GM12878 (cell line): Measurements from ENCODE around the gene PLPP1. TPM values are rescaled to one million over a fixed set of nuclear protein-coding genes. Genes with fewer than 3 reads are reported as not detected.

Experiments used
- ATAC-seq: fragments of 200-7000 bp; cut with Tn5 transposase; 3 replicates; pipeline ENCODE4 v1.9.1; 2020; ENCODE audit warnings: mild to moderate bottlenecking, moderate library complexity
- BruUV-seq: library from RNA; stranded (reverse); fragments of 400-500 nt; replicated peaks from 2 replicates; lab custom pipeline; 2021; lab: Mats Ljungman, UMichigan
- CTCF ChIA-PET: fragments of 300-600 bp; sonication (Branson Sonifier 250); formaldehyde crosslinking; extraction: SDS; loops from one replicate; lab custom pipeline; 2021; ENCODE audit warnings: inconsistent platforms; lab: Yijun Ruan, JAX
- POLR2A ChIA-PET: fragments of 350-600 bp; formaldehyde crosslinking; extraction: SDS; loops from one replicate; lab custom pipeline; 2021; ENCODE audit warnings: inconsistent platforms; lab: Charles Lee
- RAD21 ChIA-PET: fragments of 300-600 bp; sonication (Branson Sonifier 250); formaldehyde crosslinking; loops from one replicate; lab custom pipeline; 2023; ENCODE audit warnings: antibody characterized with exemption; ENCODE audit not compliant: unreplicated experiment; lab: Charles Lee
- SMC1A ChIA-PET: fragments of 300-600 bp; sonication (Branson Sonifier 250); formaldehyde crosslinking; loops from one replicate; lab custom pipeline; 2023; ENCODE audit not compliant: unreplicated experiment, uncharacterized antibody; lab: Charles Lee
- DNase-seq: peaks from one replicate; pipeline ENCODE4 v3.0.0-alpha.2; 2011; ENCODE audit warnings: low read depth, low spot score
- FAIRE-seq: peaks from 3 replicates; lab custom pipeline; 2011; peaks lifted over from hg19 to GRCh38; lab: Jason Lieb, UNC
- H2AFZ ChIP-seq: 2 replicates; pipeline ENCODE4 v1.6.0; 2011; ENCODE audit warnings: low read depth, low read length, control low read depth; ENCODE audit not compliant: control insufficient read depth
- H3K27ac ChIP-seq: 2 replicates; pipeline ENCODE4 v1.5.1; 2011; ENCODE audit warnings: control low read depth; ENCODE audit not compliant: control insufficient read depth, insufficient read depth
- H3K27me3 ChIP-seq, 2 experiments: replicated peaks in 1 of 2; 2 replicates each; pipeline versions ENCODE4 v1.6.0 to v1.6.1; 2011; ENCODE audit warnings: low read length in 1 of 2; ENCODE audit not compliant: control insufficient read depth in 2 of 2, insufficient read depth in 2 of 2
- H3K36me3 ChIP-seq, 2 experiments: 2 replicates each; pipeline ENCODE4 v1.5.1; 2011; ENCODE audit warnings: low read length in 1 of 2; ENCODE audit not compliant: control insufficient read depth in 2 of 2, insufficient read depth in 2 of 2
- H3K4me1 ChIP-seq: 2 replicates; pipeline ENCODE4 v1.6.1; 2011; ENCODE audit warnings: mild to moderate bottlenecking, low read length, moderate library complexity, mixed read lengths; ENCODE audit not compliant: control insufficient read depth, insufficient read depth
- H3K4me2 ChIP-seq: 2 replicates; pipeline ENCODE4 v1.6.0; 2011; ENCODE audit warnings: control low read depth; ENCODE audit not compliant: control insufficient read depth, insufficient read depth
- H3K4me3 ChIP-seq: fragments of 200-600 bp; sonication (generic); 2 replicates; pipeline ENCODE4 v1.5.1; 2016
- H3K79me2 ChIP-seq: 2 replicates; pipeline ENCODE4 v1.6.0; 2011; ENCODE audit warnings: low read length; ENCODE audit not compliant: control insufficient read depth, insufficient read depth
- H3K9ac ChIP-seq: 2 replicates; pipeline ENCODE4 v1.8.0; 2011; ENCODE audit warnings: low read length, control low read depth, mixed read lengths; ENCODE audit not compliant: control insufficient read depth, insufficient read depth
- H3K9me3 ChIP-seq: replicated peaks from 3 replicates; pipeline ENCODE4 v1.5.1; 2011; ENCODE audit warnings: mild to moderate bottlenecking, low read length; ENCODE audit not compliant: control insufficient read depth, insufficient read depth
- H4K20me1 ChIP-seq: 2 replicates; pipeline ENCODE4 v1.6.0; 2011; ENCODE audit not compliant: control insufficient read depth, insufficient read depth
- BMI1 ChIP-seq: fragments of 450-650 bp; IDR thresholded peaks from 2 replicates; pipeline ENCODE4 v1.6.1; 2016; ENCODE audit warnings: mild to moderate bottlenecking, moderate library complexity, borderline replicate concordance
- DPF2 ChIP-seq: fragments of 450-650 bp; IDR thresholded peaks from 2 replicates; pipeline ENCODE4 v1.6.1; 2017; ENCODE audit warnings: mild to moderate bottlenecking
- KLF5 ChIP-seq: fragments of 450-650 bp; IDR thresholded peaks from 2 replicates; pipeline ENCODE4 v1.6.1; 2014; ENCODE audit warnings: mild to moderate bottlenecking; ENCODE audit not compliant: partially characterized antibody
- MYC ChIP-seq: IDR thresholded peaks from 2 replicates; pipeline ENCODE4 v1.6.1; 2011; ENCODE audit warnings: mild to moderate bottlenecking, low read length, moderate library complexity, inconsistent platforms; ENCODE audit not compliant: insufficient read depth, insufficient replicate concordance, insufficient read length, severe bottlenecking
- NFIC ChIP-seq: IDR thresholded peaks from 2 replicates; pipeline ENCODE4 v1.6.1; 2012; ENCODE audit warnings: low read depth, mild to moderate bottlenecking, inconsistent platforms, low read length, moderate library complexity
- PAX5 ChIP-seq: IDR thresholded peaks from 2 replicates; pipeline ENCODE4 v1.6.1; 2011; ENCODE audit warnings: low read depth, low read length, borderline replicate concordance
- PKNOX1 ChIP-seq: fragments of 450-650 bp; IDR thresholded peaks from 2 replicates; pipeline ENCODE4 v1.6.1; 2016; ENCODE audit warnings: mild to moderate bottlenecking
- POLR2A ChIP-seq: IDR thresholded peaks from 2 replicates; pipeline ENCODE4 v1.6.1; 2011; ENCODE audit warnings: low read depth, mild to moderate bottlenecking, low read length
- SPI1 ChIP-seq: IDR thresholded peaks from 2 replicates; pipeline ENCODE4 v1.6.1; 2011; ENCODE audit warnings: low read depth, mild to moderate bottlenecking, low read length, moderate library complexity, borderline replicate concordance; ENCODE audit not compliant: insufficient read depth
- ZNF622 ChIP-seq: fragments of 450-650 bp; IDR thresholded peaks from 2 replicates; pipeline ENCODE4 v1.6.1; 2017; ENCODE audit warnings: mild to moderate bottlenecking, inconsistent platforms
- ZSCAN29 ChIP-seq: fragments of 450-650 bp; IDR thresholded peaks from 2 replicates; pipeline ENCODE4 v1.6.1; 2017; ENCODE audit warnings: mild to moderate bottlenecking, moderate library complexity
- WGBS: methylation state at CpG from one replicate; pipeline ENCODE4 v1.1.6; 2016; ENCODE audit warnings: low lambda C conversion rate; ENCODE audit not compliant: insufficient replicate concordance, insufficient coverage; ENCODE audit errors: missing lambda C conversion rate; 5-methylcytosine and 5-hydroxymethylcytosine counted together
- in situ Hi-C: fragments of 300-500 bp; cut with MboI; formaldehyde crosslinking; loops from 9 replicates; pipeline ENCODE4 v1.14.3; 2018; ENCODE audit warnings: mixed read lengths
- intact Hi-C: fragments of 100-400 bp; cut with micrococcal nuclease; formaldehyde crosslinking; loops from one replicate; pipeline ENCODE4 v1.14.2; 2022; ENCODE audit not compliant: unreplicated experiment
- polyA plus RNA-seq, 11 experiments: library from polyadenylated mRNA; depleted of rRNA in 4 of 11; unstranded in 6 of 11; stranded (reverse) in 5 of 11; fragments of >200 nt; fragmentation: Nextera tagmentation in 4 of 11; fragmentation: Illumina TruSeq in 1 of 11; extraction: Ambion mirVana in 4 of 11; extraction: Trizol in 1 of 11; gene quantifications; 1 replicate in 1 of 11; 2 replicates in 10 of 11; pipeline versions ENCODE4 v1.2.1 to v1.2.3, GENCODE V29; 2011 to 2016; ENCODE audit warnings: inconsistent platforms in 2 of 11, missing spikeins in 2 of 11, low read depth in 1 of 11
- total RNA-seq, 4 experiments: library from RNA; depleted of rRNA in 3 of 4; stranded (reverse); fragments of >200 nt in 3 of 4; fragmentation: Illumina TruSeq in 1 of 4; extraction: Trizol in 1 of 4; gene quantifications; 2 replicates each; pipeline versions ENCODE4 v1.2.1 to v1.2.3, GENCODE V29; 2013 to 2021
- TF ChIP-seq, protein P1 (sequence below): fragments of 450-650 bp; formaldehyde crosslinking; IDR thresholded peaks from 2 replicates; pipeline ENCODE4 v1.4.0; 2022; ENCODE audit warnings: mild to moderate bottlenecking, moderate library complexity

Gene PLPP1
- total and polyA plus RNA-seq, 10 of the 15 experiments (the other 5 are each of a cell fraction or from before 2014, with no cell fraction given) = 3.0 to 11.3 (median 8.1) TPM

DNA sequence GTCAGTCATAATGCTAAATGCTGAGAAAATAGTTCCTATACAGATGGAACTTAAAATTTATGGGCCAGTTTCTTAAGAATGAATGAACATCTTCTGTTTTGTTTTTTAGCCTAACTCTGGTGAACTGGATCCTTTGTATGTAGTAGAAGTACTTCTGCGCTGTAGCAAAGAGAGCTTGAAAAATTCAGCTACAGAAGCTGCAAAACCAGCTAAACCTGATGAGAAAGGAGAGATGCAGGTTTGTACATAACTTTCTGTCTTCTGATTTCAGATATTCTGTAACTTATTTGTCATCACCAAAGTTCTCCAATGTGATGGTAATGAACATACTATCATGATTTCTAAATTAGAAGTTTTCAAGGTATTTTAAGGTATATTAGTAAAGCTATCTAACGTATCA, 146.9 kb downstream of the PLPP1 start:
- H3K27me3 ChIP-seq = no peaks in the 10 kb centered on the region
- H3K9ac ChIP-seq = no peak overlapping the region
- no peak overlapping the region for H3K4me2 ChIP-seq
- no peak overlapping the region for H2AFZ ChIP-seq
- H3K4me3 ChIP-seq = no peak overlapping the region
- intact Hi-C loops = no loop called here
- in situ Hi-C loops = no loop called here
- H3K27ac ChIP-seq = no peak overlapping the region
- ATAC-seq (no peak), FAIRE-seq (no peak), DNase-seq (no peak)
- no peaks in the 10 kb centered on the region for H3K4me1 ChIP-seq
- H3K36me3 ChIP-seq = peaks cover 3 to 38% of the 10 kb centered on the region in 2 experiments
- SMC1A ChIA-PET = interaction anchor here (0.5 to 0.6 kb wide), 2 partner anchors 790 to 818 kb away, joined by 3 read pairs; no protein-coding TSS in a partner anchor
- POLR2A ChIA-PET = no interaction called here
- WGBS = 96% methylated on average over 2 of the region's 2 CpGs
- H4K20me1 ChIP-seq = no peaks in the 10 kb centered on the region
- no peaks in the 10 kb centered on the region for H3K79me2 ChIP-seq
- TF ChIP-seq ZSCAN29 (no peak), KLF5 (no peak), BMI1 (no peak), POLR2A (no peak), NFIC (no peak), ZNF622 (no peak), PKNOX1 (no peak), SPI1 (no peak), DPF2 (no peak), MYC (no peak), PAX5 (no peak)
- TF ChIP-seq, protein P1, sequence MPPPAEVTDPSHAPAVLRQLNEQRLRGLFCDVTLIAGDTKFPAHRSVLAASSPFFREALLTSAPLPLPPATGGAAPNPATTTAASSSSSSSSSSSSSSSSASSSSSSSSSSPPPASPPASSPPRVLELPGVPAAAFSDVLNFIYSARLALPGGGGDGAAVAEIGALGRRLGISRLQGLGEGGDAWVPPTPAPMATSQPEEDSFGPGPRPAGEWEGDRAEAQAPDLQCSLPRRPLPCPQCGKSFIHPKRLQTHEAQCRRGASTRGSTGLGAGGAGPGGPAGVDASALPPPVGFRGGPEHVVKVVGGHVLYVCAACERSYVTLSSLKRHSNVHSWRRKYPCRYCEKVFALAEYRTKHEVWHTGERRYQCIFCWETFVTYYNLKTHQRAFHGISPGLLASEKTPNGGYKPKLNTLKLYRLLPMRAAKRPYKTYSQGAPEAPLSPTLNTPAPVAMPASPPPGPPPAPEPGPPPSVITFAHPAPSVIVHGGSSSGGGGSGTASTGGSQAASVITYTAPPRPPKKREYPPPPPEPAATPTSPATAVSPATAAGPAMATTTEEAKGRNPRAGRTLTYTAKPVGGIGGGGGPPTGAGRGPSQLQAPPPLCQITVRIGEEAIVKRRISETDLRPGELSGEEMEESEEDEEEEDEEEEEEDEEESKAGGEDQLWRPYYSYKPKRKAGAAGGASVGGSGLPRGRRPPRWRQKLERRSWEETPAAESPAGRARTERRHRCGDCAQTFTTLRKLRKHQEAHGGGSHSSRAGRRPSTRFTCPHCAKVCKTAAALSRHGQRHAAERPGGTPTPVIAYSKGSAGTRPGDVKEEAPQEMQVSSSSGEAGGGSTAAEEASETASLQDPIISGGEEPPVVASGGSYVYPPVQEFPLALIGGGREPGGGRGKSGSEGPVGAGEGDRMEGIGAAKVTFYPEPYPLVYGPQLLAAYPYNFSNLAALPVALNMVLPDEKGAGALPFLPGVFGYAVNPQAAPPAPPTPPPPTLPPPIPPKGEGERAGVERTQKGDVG (CRISPR knock-in tag) = no peak
- RAD21 ChIA-PET = no interaction called here
- BruUV-seq = no TSS peak
- CTCF ChIA-PET = no interaction called here
- H3K9me3 ChIP-seq = peaks cover 14% of the 10 kb centered on the region; the same call in 2 of the 3 replicates
